ENCODE results near the gene PITPNB.

GRCh38 chr22:27802346-27803073 lies 116.5 kb downstream of the PITPNB start:
- no peak for TF ChIP-seq CTCF (IDR thresholded peaks at IDR 0.05; ENCODE audit: low read length)
- no peak for TF ChIP-seq EZH2 (optimal IDR thresholded peaks at IDR 0.05; ENCODE audit: low read depth, low read length)

Measured in MM.1S (cell line).